Testis (tissue), 3 donors: ENCODE results near the gene MCTP1. TPM values are rescaled to one million over a fixed set of nuclear protein-coding genes. Genes with fewer than 3 reads are reported as not detected.

Source experiments
- DNase-seq: peaks from one replicate; pipeline ENCODE4 v3.0.0-alpha.2; 2019
- H3K27ac ChIP-seq, 2 donors: fragments of 200-600 bp; sonication (generic); one replicate each; pipeline ENCODE4 v1.5.1; 2019
- H3K27me3 ChIP-seq: fragments of 200-600 bp; sonication (generic); one replicate; pipeline ENCODE4 v1.5.1; 2019
- H3K36me3 ChIP-seq: fragments of 200-600 bp; sonication (generic); one replicate; pipeline ENCODE4 v1.5.1; 2017; ENCODE audit warnings: low read depth; ENCODE audit errors: missing control alignments
- H3K4me1 ChIP-seq: fragments of 200-600 bp; sonication (generic); one replicate; pipeline ENCODE4 v1.5.1; 2019
- H3K4me3 ChIP-seq, 2 donors: fragments of 200-600 bp; sonication (generic); one replicate each; pipeline ENCODE4 v1.5.1; 2017 to 2019
- H3K9me3 ChIP-seq: fragments of 200-600 bp; sonication (generic); one replicate; pipeline ENCODE4 v1.5.1; 2017
- CTCF ChIP-seq, 3 experiments: fragments of 450-650 bp in 2 of 3; fragments of 200-600 bp in 1 of 3; sonication (generic) in 1 of 3; IDR thresholded peaks; one replicate each; pipeline ENCODE4 v1.5.1; 2016 to 2019; ENCODE audit warnings: antibody characterized with exemption in 3 of 3, mild to moderate bottlenecking in 2 of 3, moderate library complexity in 1 of 3
- POLR2A ChIP-seq: fragments of 450-650 bp; IDR thresholded peaks from one replicate; pipeline ENCODE4 v1.6.1; 2017; ENCODE audit warnings: antibody characterized with exemption, mild to moderate bottlenecking, moderate library complexity
- WGBS, 2 donors: methylation state at CpG; one replicate each; pipeline ENCODE4 v1.1.5; 2018; 5-methylcytosine and 5-hydroxymethylcytosine counted together
- intact Hi-C: fragments of 100-400 bp; cut with DNase I; formaldehyde crosslinking; loops from one replicate; pipeline ENCODE4 v1.15.1; 2023; ENCODE audit warnings: low total_unique reads
- polyA plus RNA-seq: library from polyadenylated mRNA; stranded (reverse); fragments of 350-450 nt; fragmentation: Illumina TruSeq; extraction: RNeasy Lipid Tissue Mini Kit (QIAGEN cat#74804); gene quantifications from one replicate; pipeline ENCODE4 v1.2.3, GENCODE V29; 2014; ENCODE audit warnings: low read depth, low replicate concordance; ENCODE audit not compliant: insufficient read depth
- total RNA-seq, 2 donors: library from RNA; depleted of rRNA; stranded (reverse); fragments of >200 nt; gene quantifications; one replicate each; pipeline ENCODE4 v1.2.3, GENCODE V29; 2016

Gene MCTP1
- total and polyA plus RNA-seq, 3 donors from 2014 or later, result 7.4 to 15.5 (median 9.7) TPM

- WGBS, 2 donors, result 82 to 87% methylated on average over 5 of the region's 5 CpGs
- Histone ChIP-seq H3K9me3 (no peaks in the 10 kb centered on the region), H3K4me3 (no peak overlapping the region), H3K36me3 (no peaks in the 10 kb centered on the region), H3K27me3 (no peaks in the 10 kb centered on the region), H3K27ac (no peak overlapping the region), H3K4me1 (no peaks in the 10 kb centered on the region)
- DNase-seq, result no peak
- TF ChIP-seq POLR2A (no peak), CTCF (IDR thresholded peaks at IDR 0.05) (no peak)
- intact Hi-C loops, result no loop called here
Measured at GRCh38 chr5:94745786-94746730, 538.8 kb downstream of the MCTP1 start.

GRCh38 chr5:94744906-94745305 is 540.0 kb downstream of the MCTP1 start:
- no peaks in the 10 kb centered on the region for H3K4me1 ChIP-seq
- no peak overlapping the region for H3K27ac ChIP-seq
- intact Hi-C loops, result no loop called here
- H3K36me3 ChIP-seq, result no peaks in the 10 kb centered on the region
- no peak overlapping the region for H3K4me3 ChIP-seq
- no peaks in the 10 kb centered on the region for H3K9me3 ChIP-seq
- WGBS, 2 donors, result 81% methylated on average over 2 of the region's 2 CpGs
- no peak for TF ChIP-seq POLR2A
- TF ChIP-seq CTCF (IDR thresholded peaks at IDR 0.05), result no peak
- H3K27me3 ChIP-seq, result no peaks in the 10 kb centered on the region
- DNase-seq, result no peak

- H3K36me3 ChIP-seq, result no peaks in the 10 kb centered on the region
- no peaks in the 10 kb centered on the region for H3K4me1 ChIP-seq
- H3K27me3 ChIP-seq, result no peaks in the 10 kb centered on the region
- no peak for DNase-seq
- no peak overlapping the region for H3K4me3 ChIP-seq
- intact Hi-C loops, result no loop called here
- no peak overlapping the region for H3K27ac ChIP-seq
- no peaks in the 10 kb centered on the region for H3K9me3 ChIP-seq
- TF ChIP-seq POLR2A (no peak), CTCF (IDR thresholded peaks at IDR 0.05) (no peak)
- 86 to 89% methylated on average over 4 of the region's 4 CpGs for WGBS, 2 donors
Measured at GRCh38 chr5:94742852-94743251, 542.0 kb downstream of the MCTP1 start.

- WGBS, 2 donors, result 74 to 78% methylated on average over 2 of the region's 2 CpGs
- DNase-seq, result no peak
- Histone ChIP-seq H3K27ac (no peak overlapping the region), H3K9me3 (no peaks in the 10 kb centered on the region), H3K4me3 (no peak overlapping the region), H3K4me1 (no peaks in the 10 kb centered on the region), H3K36me3 (no peaks in the 10 kb centered on the region), H3K27me3 (no peaks in the 10 kb centered on the region)
- intact Hi-C loops, result no loop called here
- TF ChIP-seq CTCF (IDR thresholded peaks at IDR 0.05) (no peak), POLR2A (no peak)
Measured at GRCh38 chr5:94740286-94740685, 544.6 kb downstream of the MCTP1 start.

GRCh38 chr5:94736498-94736897 is 548.4 kb downstream of the MCTP1 start:
- intact Hi-C loops, result no loop called here
- no peaks in the 10 kb centered on the region for H3K27me3 ChIP-seq
- H3K4me3 ChIP-seq, result no peak overlapping the region
- H3K4me1 ChIP-seq, result no peaks in the 10 kb centered on the region
- WGBS, 2 donors, result 58 to 81% methylated on average over 1 of the region's 1 CpG
- DNase-seq, result no peak
- no peak for TF ChIP-seq POLR2A
- no peak for TF ChIP-seq CTCF (IDR thresholded peaks at IDR 0.05)
- no peak overlapping the region for H3K27ac ChIP-seq
- no peaks in the 10 kb centered on the region for H3K9me3 ChIP-seq
- H3K36me3 ChIP-seq, result no peaks in the 10 kb centered on the region
